Gastrocnemius medialis (tissue), 4 donors: ENCODE measurements around the gene TMEM215.

ENCODE experiments used
- CTCF ChIP-seq, 5 experiments: fragments of 450-650 bp in 3 of 5; fragments of 200-600 bp in 2 of 5; sonication (generic) in 2 of 5; IDR thresholded peaks in 4 of 5; conservative IDR thresholded peaks in 1 of 5; 1 replicate in 4 of 5; 2 replicates in 1 of 5; pipeline ENCODE4 v1.5.1; 2016 to 2019; ENCODE audit warnings: antibody characterized with exemption in 5 of 5, mild to moderate bottlenecking in 3 of 5, moderate library complexity in 3 of 5
- POLR2A ChIP-seq, 2 donors: fragments of 450-650 bp; IDR thresholded peaks; one replicate each; pipeline ENCODE4 v1.6.1; 2017; ENCODE audit warnings: antibody characterized with exemption in 2 of 2, mild to moderate bottlenecking in 2 of 2, moderate library complexity in 2 of 2

- no peak for TF ChIP-seq CTCF (IDR thresholded peaks at IDR 0.05 in 4 of 5, conservative IDR thresholded peaks at IDR 0.05 in 1 of 5)
- no peak for TF ChIP-seq POLR2A (IDR thresholded peaks at IDR 0.05)
These were observed 39.8 kb downstream of the TMEM215 start for GRCh38 chr9:32823101-32823500.
